ENCODE measurements around the gene HEPN1. TPM values are rescaled to one million over a fixed set of nuclear protein-coding genes. Genes with fewer than 3 reads are reported as not detected.

The HEPN1 gene
- total RNA-seq, 1 experiment from 2014 or later = not detected

- no peaks in the 10 kb centered on the region for H3K36me3 ChIP-seq (ENCODE audit: control insufficient read depth, insufficient read depth, low read length)
- BruUV-seq (replicated peaks) = no TSS peak
- in situ Hi-C loops (cut with HindIII; ENCODE audit: low pct_unique_long_range_greater_than_20kb, low sequenced_read_pairs) = no loop called here
- ATAC-seq (no peak), DNase-seq (ENCODE audit: low read depth, low spot score) (no peak)
- no peak overlapping the region for H3K4me3 ChIP-seq (ENCODE audit: low read depth in 2 of 2, low read length in 2 of 2)
- H3K27ac ChIP-seq (ENCODE audit: low read length) = no peak overlapping the region
- H3K4me1 ChIP-seq (ENCODE audit: control insufficient read depth, insufficient read depth, low read length) = no peaks in the 10 kb centered on the region
- ChIA-PET CTCF (no interaction called here), POLR2A (no interaction called here)
- intact Hi-C loops (cut with micrococcal nuclease; ENCODE audit: unreplicated experiment) = loop anchor here (10.0 kb wide), 1 partner anchor 115 kb away; no protein-coding TSS in a partner anchor
- no peak for TF ChIP-seq POLR2AphosphoS5 (IDR thresholded peaks at IDR 0.05; ENCODE audit: low read depth, low read length)
- TF ChIP-seq CTCF (IDR thresholded peaks at IDR 0.05) = no peak
- no peak for TF ChIP-seq SIN3A (IDR thresholded peaks at IDR 0.05; ENCODE audit: borderline replicate concordance, insufficient read depth, low read depth, low read length)
- no peak for TF ChIP-seq TCF7L2 (IDR thresholded peaks at IDR 0.05; ENCODE audit: low read depth, low read length)
- TF ChIP-seq REST (IDR thresholded peaks at IDR 0.05; ENCODE audit: insufficient read depth in 1 of 2, low read depth in 2 of 2, low read length in 1 of 2) = no peak
- no peaks in the 10 kb centered on the region; the same call in 1 of the 2 replicates for H3K27me3 ChIP-seq (ENCODE audit: control insufficient read depth, insufficient read depth, low read length)
- no peaks in the 10 kb centered on the region for H3K9me3 ChIP-seq (ENCODE audit: control insufficient read depth, insufficient read depth, low read depth, low read length)
These were observed 848 bp downstream of the HEPN1 start for GRCh38 chr11:124919898-124920297.

GRCh38 chr11:124920356-124920755 lies 1.3 kb downstream of the HEPN1 start:
- H3K27ac ChIP-seq (ENCODE audit: low read length) = no peak overlapping the region
- DNase-seq (ENCODE audit: low read depth, low spot score) (no peak), ATAC-seq (no peak)
- H3K9me3 ChIP-seq (ENCODE audit: control insufficient read depth, insufficient read depth, low read depth, low read length) = no peaks in the 10 kb centered on the region
- CTCF ChIA-PET = interaction anchor here (0.6 kb wide), 1 partner anchor 138 kb away, joined by 6 read pairs; no protein-coding TSS in a partner anchor
- in situ Hi-C loops (cut with HindIII; ENCODE audit: low pct_unique_long_range_greater_than_20kb, low sequenced_read_pairs) (no loop called here), intact Hi-C loops (cut with micrococcal nuclease; ENCODE audit: unreplicated experiment) (no loop called here)
- no peak overlapping the region for H3K4me3 ChIP-seq (ENCODE audit: low read depth in 2 of 2, low read length in 2 of 2)
- H3K4me1 ChIP-seq (ENCODE audit: control insufficient read depth, insufficient read depth, low read length) = no peaks in the 10 kb centered on the region
- no TSS peak for BruUV-seq (replicated peaks)
- no peaks in the 10 kb centered on the region for H3K36me3 ChIP-seq (ENCODE audit: control insufficient read depth, insufficient read depth, low read length)
- H3K27me3 ChIP-seq (ENCODE audit: control insufficient read depth, insufficient read depth, low read length) = no peaks in the 10 kb centered on the region; the same call in 1 of the 2 replicates
- POLR2A ChIA-PET = no interaction called here
- no peak for TF ChIP-seq TCF7L2 (IDR thresholded peaks at IDR 0.05; ENCODE audit: low read depth, low read length)

GRCh38 chr11:124920870-124921609 lies 2.0 kb downstream of the HEPN1 start:
- Histone ChIP-seq H3K4me3 (ENCODE audit: low read depth in 2 of 2, low read length in 2 of 2) (no peak overlapping the region), H3K27me3 (ENCODE audit: control insufficient read depth, insufficient read depth, low read length) (no peaks in the 10 kb centered on the region; the same call in 1 of the 2 replicates), H3K36me3 (ENCODE audit: control insufficient read depth, insufficient read depth, low read length) (no peaks in the 10 kb centered on the region), H3K9me3 (ENCODE audit: control insufficient read depth, insufficient read depth, low read depth, low read length) (no peaks in the 10 kb centered on the region), H3K4me1 (ENCODE audit: control insufficient read depth, insufficient read depth, low read length) (no peaks in the 10 kb centered on the region), H3K27ac (ENCODE audit: low read length) (no peak overlapping the region)
- TF ChIP-seq TCF7L2 (IDR thresholded peaks at IDR 0.05; ENCODE audit: low read depth, low read length) = no peak
- TF ChIP-seq POLR2AphosphoS5 (IDR thresholded peaks at IDR 0.05; ENCODE audit: low read depth, low read length) = no peak
- TF ChIP-seq SIN3A (IDR thresholded peaks at IDR 0.05; ENCODE audit: borderline replicate concordance, insufficient read depth, low read depth, low read length) = no peak
- no peak for TF ChIP-seq CTCF (IDR thresholded peaks at IDR 0.05)
- TF ChIP-seq REST (IDR thresholded peaks at IDR 0.05; ENCODE audit: insufficient read depth in 1 of 2, low read depth in 2 of 2, low read length in 1 of 2) = no peak
- ChIA-PET CTCF (interaction anchor here (0.6 kb wide), 1 partner anchor 139 kb away, joined by 6 read pairs; no protein-coding TSS in a partner anchor), POLR2A (interaction anchor here (0.6 kb wide), 1 partner anchor 124 kb away, joined by 4 read pairs; no protein-coding TSS in a partner anchor)
- BruUV-seq (replicated peaks) = no TSS peak
- in situ Hi-C loops (cut with HindIII; ENCODE audit: low pct_unique_long_range_greater_than_20kb, low sequenced_read_pairs) = no loop called here
- ATAC-seq = 0 out of 2 replicates have a peak, but pooled peaks have one; percentile 34
- intact Hi-C loops (cut with micrococcal nuclease; ENCODE audit: unreplicated experiment) = no loop called here
- no peak for DNase-seq (ENCODE audit: low read depth, low spot score)
